ENCODE data around the gene ST8SIA1.

- no peak for TF ChIP-seq CTCF (conservative IDR thresholded peaks at IDR 0.05; ENCODE audit: low read length)
- TF ChIP-seq EZH2phosphoT487 (IDR thresholded peaks at IDR 0.05; ENCODE audit: borderline replicate concordance, low read depth, low read length): no peak
These were observed 103.4 kb downstream of the ST8SIA1 start for GRCh38 chr12:22231078-22231477.
